AG04450 (cell line): ENCODE measurements around the gene STK32C. TPM values are rescaled to one million over a fixed set of nuclear protein-coding genes. Genes with fewer than 3 reads are reported as not detected.

Experiments used
- CTCF ChIA-PET: fragments of 300-600, 350-600 bp; formaldehyde crosslinking; extraction: SDS; loops from one replicate; lab custom pipeline; 2022; ENCODE audit warnings: antibody characterized with exemption, inconsistent platforms; lab: Charles Lee
- POLR2A ChIA-PET: fragments of 350-600 bp; formaldehyde crosslinking; extraction: SDS; loops from one replicate; lab custom pipeline; 2021; ENCODE audit warnings: antibody characterized with exemption, inconsistent platforms; lab: Yijun Ruan, JAX
- DNase-seq: peaks from one replicate; pipeline ENCODE4 v3.0.0-alpha.2; 2011; ENCODE audit warnings: low read depth, low spot score
- H3K27ac ChIP-seq: one replicate; pipeline ENCODE4 v1.5.1; 2012; ENCODE audit warnings: low read depth, low read length, control low read depth
- H3K27me3 ChIP-seq: one replicate; pipeline ENCODE4 v1.6.0; 2012; ENCODE audit warnings: low read length; ENCODE audit not compliant: control insufficient read depth, insufficient read depth
- H3K4me3 ChIP-seq: 2 replicates; pipeline ENCODE4 v1.5.1; 2011; ENCODE audit warnings: mild to moderate bottlenecking, low read depth, low read length, control low read depth
- H3K9me3 ChIP-seq: 2 replicates; pipeline ENCODE4 v1.5.1; 2012; ENCODE audit warnings: low read length; ENCODE audit not compliant: control insufficient read depth, insufficient read depth
- polyA plus RNA-seq: library from polyadenylated mRNA; depleted of rRNA; stranded (reverse); fragments of >200 nt; gene quantifications from 2 replicates; pipeline ENCODE4 v1.2.3, GENCODE V29; 2011
- TF ChIP-seq, protein P1 (sequence below): IDR thresholded peaks from 2 replicates; pipeline ENCODE4 v1.5.1; 2011; ENCODE audit warnings: low read depth, low read length, control low read depth, inconsistent platforms

The STK32C gene
- polyA plus RNA-seq, 1 experiment, result 5.3 TPM

DNA sequence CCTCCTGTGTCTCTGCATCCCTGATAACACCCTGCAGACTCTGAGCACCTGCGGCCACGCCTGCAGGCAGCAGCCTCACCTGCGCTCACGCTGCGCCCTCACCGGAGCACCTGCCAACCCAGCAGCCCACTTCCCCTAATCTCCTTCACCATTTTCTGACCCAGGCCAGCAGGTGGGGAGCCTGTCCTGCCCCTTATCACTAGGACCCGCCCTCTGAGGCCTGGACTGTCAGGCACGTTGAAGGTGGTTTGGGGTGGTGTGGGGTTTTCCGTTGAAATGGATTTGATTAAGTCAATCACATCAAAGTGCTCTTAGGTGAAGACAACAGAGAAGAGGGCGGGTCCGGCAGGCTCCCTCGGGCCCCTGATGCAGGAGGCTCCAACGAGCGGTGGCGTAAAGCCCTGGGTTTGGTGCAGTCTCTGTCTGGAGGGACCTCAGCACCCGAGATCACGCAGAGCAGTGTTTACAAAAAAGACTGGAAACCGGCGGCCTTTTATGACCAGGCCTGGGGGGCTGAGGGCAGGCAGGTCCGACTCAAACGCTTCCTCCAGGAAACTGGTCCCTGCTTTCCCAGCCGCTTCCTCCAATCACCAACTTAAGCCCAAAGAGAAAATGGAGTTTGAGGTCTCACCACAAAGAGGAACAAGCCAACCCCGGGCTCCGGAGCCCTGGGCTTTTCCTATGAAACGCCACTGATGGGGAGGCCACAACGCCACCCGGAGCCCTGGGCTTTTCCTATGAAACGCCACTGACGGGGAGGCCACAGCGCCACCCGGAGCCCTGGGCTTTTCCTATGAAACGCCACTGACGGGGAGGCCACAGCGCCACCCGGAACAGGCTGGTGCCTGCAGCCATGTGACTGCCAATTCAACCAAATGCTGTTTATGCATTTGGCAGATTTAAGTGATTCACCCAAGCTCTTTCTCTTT lies 75.5 kb downstream of the STK32C start:
- TF ChIP-seq, protein P1, sequence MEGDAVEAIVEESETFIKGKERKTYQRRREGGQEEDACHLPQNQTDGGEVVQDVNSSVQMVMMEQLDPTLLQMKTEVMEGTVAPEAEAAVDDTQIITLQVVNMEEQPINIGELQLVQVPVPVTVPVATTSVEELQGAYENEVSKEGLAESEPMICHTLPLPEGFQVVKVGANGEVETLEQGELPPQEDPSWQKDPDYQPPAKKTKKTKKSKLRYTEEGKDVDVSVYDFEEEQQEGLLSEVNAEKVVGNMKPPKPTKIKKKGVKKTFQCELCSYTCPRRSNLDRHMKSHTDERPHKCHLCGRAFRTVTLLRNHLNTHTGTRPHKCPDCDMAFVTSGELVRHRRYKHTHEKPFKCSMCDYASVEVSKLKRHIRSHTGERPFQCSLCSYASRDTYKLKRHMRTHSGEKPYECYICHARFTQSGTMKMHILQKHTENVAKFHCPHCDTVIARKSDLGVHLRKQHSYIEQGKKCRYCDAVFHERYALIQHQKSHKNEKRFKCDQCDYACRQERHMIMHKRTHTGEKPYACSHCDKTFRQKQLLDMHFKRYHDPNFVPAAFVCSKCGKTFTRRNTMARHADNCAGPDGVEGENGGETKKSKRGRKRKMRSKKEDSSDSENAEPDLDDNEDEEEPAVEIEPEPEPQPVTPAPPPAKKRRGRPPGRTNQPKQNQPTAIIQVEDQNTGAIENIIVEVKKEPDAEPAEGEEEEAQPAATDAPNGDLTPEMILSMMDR, result no peak
- ChIA-PET POLR2A (no interaction called here), CTCF (no interaction called here)
- Histone ChIP-seq H3K27ac (no peak overlapping the region), H3K27me3 (peaks cover 4% of the 10 kb centered on the region), H3K4me3 (no peak overlapping the region), H3K9me3 (no peaks in the 10 kb centered on the region; the same call in 1 of the 2 replicates)
- DNase-seq, result no peak

DNA sequence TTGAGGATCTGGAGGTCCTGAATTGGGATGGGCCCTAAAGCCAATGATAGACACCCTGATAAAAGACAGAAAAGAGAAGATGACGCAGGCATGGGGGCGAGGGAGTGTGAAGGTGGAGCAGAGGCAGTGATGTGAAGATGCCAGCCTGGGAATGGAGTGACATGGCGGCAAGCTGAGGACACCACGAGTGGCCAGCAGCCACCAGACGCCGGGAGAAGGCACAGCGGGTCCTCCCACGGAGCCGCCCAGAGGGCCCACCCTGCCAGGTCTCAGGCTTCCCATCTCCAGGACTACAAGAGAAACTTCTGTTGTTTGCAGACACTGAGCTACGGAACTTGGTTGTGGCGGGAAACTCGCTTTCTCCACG lies 76.1 kb downstream of the STK32C start:
- no peak overlapping the region for H3K27ac ChIP-seq
- H3K4me3 ChIP-seq, result no peak overlapping the region
- H3K27me3 ChIP-seq, result peaks cover 4% of the 10 kb centered on the region
- CTCF ChIA-PET, result no interaction called here
- TF ChIP-seq, protein P1, result no peak
- no peaks in the 10 kb centered on the region; the same call in 1 of the 2 replicates for H3K9me3 ChIP-seq
- DNase-seq, result no peak
- POLR2A ChIA-PET, result no interaction called here

DNA sequence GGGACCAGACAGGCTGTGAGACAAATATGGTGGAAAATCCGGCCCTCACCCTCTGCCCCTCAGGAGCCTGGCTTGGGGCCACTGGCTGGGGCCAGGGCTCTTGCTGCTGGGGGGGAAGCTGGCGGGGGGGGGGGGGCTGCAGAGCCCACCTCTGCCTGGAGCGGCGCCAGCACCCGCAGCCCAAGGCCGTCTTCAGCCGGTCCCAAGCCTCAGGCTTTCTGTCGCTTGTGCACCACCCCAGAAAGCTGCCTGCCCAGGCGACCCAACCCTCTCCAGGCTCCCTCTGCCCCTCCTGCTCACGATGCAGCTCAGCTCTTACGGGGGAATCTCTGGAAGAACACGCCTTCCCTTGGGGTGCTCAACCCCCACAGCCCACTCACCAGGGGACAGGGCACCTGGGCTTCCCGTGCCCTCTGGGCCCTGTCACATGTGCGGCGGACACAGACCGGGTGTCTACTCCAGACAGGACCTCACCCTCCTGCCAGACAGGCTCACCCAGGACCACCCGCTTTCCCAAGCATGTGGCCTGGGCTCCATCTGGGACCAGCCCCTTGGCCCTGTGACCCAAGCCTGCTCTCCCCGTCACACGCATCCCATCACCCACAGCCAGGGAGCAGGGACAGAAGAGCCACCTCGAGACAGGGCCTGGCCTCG lies 77.1 kb downstream of the STK32C start:
- TF ChIP-seq, protein P1, result no peak
- Histone ChIP-seq H3K27me3 (peaks cover 4% of the 10 kb centered on the region), H3K4me3 (no peak overlapping the region), H3K27ac (no peak overlapping the region), H3K9me3 (no peaks in the 10 kb centered on the region; the same call in 1 of the 2 replicates)
- DNase-seq, result no peak
- CTCF ChIA-PET, result no interaction called here
- POLR2A ChIA-PET, result no interaction called here

DNA sequence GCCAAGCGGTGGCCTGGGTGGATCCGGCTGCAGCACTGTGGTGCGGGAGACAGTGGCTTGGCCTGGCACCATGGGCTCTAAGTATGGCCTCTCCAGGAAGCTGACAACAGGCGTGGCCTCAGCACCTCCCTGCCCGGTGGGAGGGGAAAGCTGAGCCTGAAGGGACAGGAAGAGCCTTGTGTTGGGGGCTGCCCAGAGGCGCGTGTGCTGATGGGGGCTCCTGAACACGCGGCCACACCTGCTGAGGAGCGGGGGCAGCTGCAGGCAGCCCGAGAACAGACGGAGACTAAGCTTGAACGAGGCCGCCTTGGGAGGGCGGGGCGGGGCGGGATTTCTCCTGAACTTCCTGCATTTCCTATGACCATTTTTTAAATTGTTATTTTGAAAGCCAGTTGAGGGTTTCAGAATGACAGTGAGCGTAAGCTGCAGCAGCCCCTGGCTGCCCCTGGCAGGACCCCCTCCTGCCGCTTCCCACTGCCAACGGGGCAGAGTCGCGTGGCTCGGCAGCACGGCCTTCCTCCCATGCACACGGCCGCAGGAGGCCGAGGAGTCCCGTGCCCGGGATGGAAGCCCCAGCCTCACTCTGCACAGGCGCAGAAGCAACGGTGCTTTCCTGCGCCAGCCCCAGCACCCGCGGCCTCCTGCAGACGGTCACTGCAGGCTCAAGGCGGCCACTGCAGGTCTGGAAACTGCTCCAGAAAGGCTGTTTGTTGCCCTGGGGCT lies 77.8 kb downstream of the STK32C start:
- H3K9me3 ChIP-seq, result no peaks in the 10 kb centered on the region; the same call in 1 of the 2 replicates
- ChIA-PET POLR2A (no interaction called here), CTCF (no interaction called here)
- no peak overlapping the region for H3K4me3 ChIP-seq
- DNase-seq, result no peak
- TF ChIP-seq, protein P1, result no peak
- H3K27ac ChIP-seq, result no peak overlapping the region
- peaks cover 4% of the 10 kb centered on the region for H3K27me3 ChIP-seq
